ENCODE results near the gene SERPINB11. TPM values are rescaled to one million over a fixed set of nuclear protein-coding genes. Genes with fewer than 3 reads are reported as not detected.
"Not testable (repeated sequence)": the region's sequence is repeated elsewhere in the genome, so short reads cannot be mapped to it uniquely, and the experiment has no call there.

Gene SERPINB11
- total RNA-seq: not detected

DNA sequence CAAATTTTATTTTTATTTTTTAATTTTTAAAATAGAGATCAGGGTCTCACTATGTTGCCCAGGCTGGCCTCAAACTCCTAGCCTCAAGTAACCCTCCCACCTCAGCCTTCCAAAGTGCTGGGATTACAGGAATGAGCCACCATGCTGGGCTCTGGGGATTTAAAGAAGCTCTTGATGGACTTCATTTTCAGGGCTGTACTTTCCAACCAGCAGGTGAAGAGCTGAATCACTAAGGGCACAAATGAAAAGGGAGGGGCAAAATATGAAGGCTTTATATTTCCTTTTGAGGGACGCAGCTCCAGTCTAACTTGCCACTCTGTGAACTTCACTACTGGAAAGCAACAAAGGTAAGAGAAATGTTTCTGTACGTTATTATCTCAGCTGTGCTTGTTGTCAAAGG, at the start of gene SERPINB11:
Gene SERPINB11, plus strand, starts transcription at position 301 of the 400 bp plus-strand sequence. CDS start 7,234 bp downstream, outside the sequence.
- no peaks in the 10 kb centered on the region for H3K4me1 ChIP-seq

DNA sequence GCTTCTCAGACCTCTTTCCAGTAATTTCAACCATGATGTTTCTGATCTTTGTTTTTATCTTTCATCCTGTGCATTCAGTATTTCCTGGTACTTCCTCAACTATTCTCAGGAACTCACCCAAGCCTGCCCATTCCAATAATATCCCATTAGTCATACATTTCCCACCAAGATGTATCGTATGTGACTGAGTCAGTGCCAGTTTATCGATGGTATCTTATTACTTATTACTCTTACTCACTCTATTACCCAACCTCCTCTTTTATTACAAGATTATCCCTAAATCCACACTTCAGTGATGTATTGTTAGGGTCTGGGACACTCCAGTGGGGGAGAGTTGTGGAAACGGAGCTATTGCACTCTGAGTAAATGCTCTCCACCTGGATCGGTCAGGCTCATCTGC, 43.8 kb upstream of the SERPINB11 start:
- not testable (repeated sequence) for DNase-seq (ENCODE audit: low spot score); H3K4me1 ChIP-seq; H3K9me3 ChIP-seq; H3K4me3 ChIP-seq; H3K27me3 ChIP-seq; H3K27ac ChIP-seq; H3K36me3 ChIP-seq

More for the DNA sequence above, at the start of gene SERPINB11:
- TF ChIP-seq CTCF (IDR thresholded peaks at IDR 0.05): no peak
- Histone ChIP-seq H3K27ac (no peak within 1 kb of the TSS), H3K4me3 (no peak within 1 kb of the TSS), H3K9me3 (no peaks in the 10 kb centered on the region), H3K36me3 (no peaks in the 10 kb centered on the region), H3K27me3 (no peaks in the 10 kb centered on the region)
- DNase-seq (ENCODE audit: low spot score): no peak

- not testable (repeated sequence) for H3K27ac ChIP-seq; H3K4me1 ChIP-seq; H3K9me3 ChIP-seq; H3K27me3 ChIP-seq; H3K36me3 ChIP-seq; DNase-seq (ENCODE audit: low spot score); H3K4me3 ChIP-seq
Observed at GRCh38 chr18:63661750-63662149, 41.0 kb upstream of the SERPINB11 start, which contains the start of gene SERPINB3. TSS of gene SERPINB3 (minus strand) at chr18:63661893. CDS start at chr18:63661216, 677 bp downstream.

GRCh38 chr18:63664571-63664970, 38.2 kb upstream of the SERPINB11 start:
- no peak for TF ChIP-seq CTCF (IDR thresholded peaks at IDR 0.05)
- no peak for DNase-seq (ENCODE audit: low spot score)
- H3K9me3 ChIP-seq: no peaks in the 10 kb centered on the region
- no peak overlapping the region for H3K4me3 ChIP-seq
- no peak overlapping the region for H3K27ac ChIP-seq
- no peaks in the 10 kb centered on the region for H3K36me3 ChIP-seq
- no peaks in the 10 kb centered on the region for H3K4me1 ChIP-seq
- H3K27me3 ChIP-seq: no peaks in the 10 kb centered on the region

GRCh38 chr18:63676526-63677323, 26.0 kb upstream of the SERPINB11 start:
- no peaks in the 10 kb centered on the region for H3K27me3 ChIP-seq

DNA sequence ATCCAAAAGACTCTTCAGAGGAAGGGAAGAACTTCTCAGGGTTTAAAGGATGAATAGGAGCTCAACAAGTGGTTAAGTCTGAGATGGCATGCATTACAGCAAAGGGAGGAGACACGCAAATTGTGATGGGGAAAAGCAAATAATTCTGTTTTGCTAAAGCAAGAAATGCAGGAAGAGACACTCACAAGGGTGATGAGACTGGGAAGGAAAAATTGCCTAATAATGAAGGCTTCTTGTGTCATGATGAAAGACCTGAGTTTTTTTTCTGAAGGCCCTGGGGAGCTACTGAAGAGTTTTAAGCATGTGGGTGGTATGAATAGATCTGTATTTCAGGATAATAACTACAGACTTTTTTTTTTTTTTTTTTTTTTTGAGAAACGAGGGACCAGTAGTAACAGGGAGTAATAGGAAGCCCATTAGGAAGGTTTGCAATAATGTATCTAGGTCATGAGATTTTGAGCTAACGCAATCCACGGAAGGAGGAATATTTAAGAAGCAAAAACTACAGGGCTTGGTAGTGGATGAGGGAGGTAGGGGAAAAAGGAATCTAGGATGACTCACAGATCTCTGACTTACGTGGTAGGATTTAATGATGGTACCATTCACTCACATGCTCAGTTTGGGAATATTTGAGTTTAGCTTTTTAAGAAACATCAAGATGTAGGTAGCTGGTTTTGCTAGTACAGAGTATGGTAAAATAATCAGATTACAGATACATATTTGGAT, 25.1 kb upstream of the SERPINB11 start:
- DNase-seq (ENCODE audit: low spot score): no peak
- no peaks in the 10 kb centered on the region for H3K4me1 ChIP-seq
- TF ChIP-seq CTCF (IDR thresholded peaks at IDR 0.05): no peak
- no peaks in the 10 kb centered on the region for H3K9me3 ChIP-seq
- no peaks in the 10 kb centered on the region for H3K36me3 ChIP-seq
- H3K4me3 ChIP-seq: no peak overlapping the region
- no peaks in the 10 kb centered on the region for H3K27me3 ChIP-seq
- no peak overlapping the region for H3K27ac ChIP-seq

More at GRCh38 chr18:63676526-63677323, 26.0 kb upstream of the SERPINB11 start:
- H3K27ac ChIP-seq: no peak overlapping the region
- no peak overlapping the region for H3K4me3 ChIP-seq
- no peak for DNase-seq (ENCODE audit: low spot score)
- H3K4me1 ChIP-seq: no peaks in the 10 kb centered on the region
- no peak for TF ChIP-seq CTCF (IDR thresholded peaks at IDR 0.05)
- no peaks in the 10 kb centered on the region for H3K36me3 ChIP-seq
- H3K9me3 ChIP-seq: no peaks in the 10 kb centered on the region

Data from right atrium auricular region (tissue), 2 donors.